Erythroblast (primary cell): ENCODE measurements around the gene DHRS3.

Source experiments
- GATA1 ChIP-seq: IDR thresholded peaks from 2 replicates; pipeline ENCODE4 v1.6.1; 2011; ENCODE audit warnings: low read depth, mild to moderate bottlenecking, control low read depth, low read length, moderate library complexity
- POLR2A ChIP-seq: IDR thresholded peaks from 2 replicates; pipeline ENCODE4 v1.6.1; 2011; ENCODE audit warnings: mild to moderate bottlenecking, low read length

DNA sequence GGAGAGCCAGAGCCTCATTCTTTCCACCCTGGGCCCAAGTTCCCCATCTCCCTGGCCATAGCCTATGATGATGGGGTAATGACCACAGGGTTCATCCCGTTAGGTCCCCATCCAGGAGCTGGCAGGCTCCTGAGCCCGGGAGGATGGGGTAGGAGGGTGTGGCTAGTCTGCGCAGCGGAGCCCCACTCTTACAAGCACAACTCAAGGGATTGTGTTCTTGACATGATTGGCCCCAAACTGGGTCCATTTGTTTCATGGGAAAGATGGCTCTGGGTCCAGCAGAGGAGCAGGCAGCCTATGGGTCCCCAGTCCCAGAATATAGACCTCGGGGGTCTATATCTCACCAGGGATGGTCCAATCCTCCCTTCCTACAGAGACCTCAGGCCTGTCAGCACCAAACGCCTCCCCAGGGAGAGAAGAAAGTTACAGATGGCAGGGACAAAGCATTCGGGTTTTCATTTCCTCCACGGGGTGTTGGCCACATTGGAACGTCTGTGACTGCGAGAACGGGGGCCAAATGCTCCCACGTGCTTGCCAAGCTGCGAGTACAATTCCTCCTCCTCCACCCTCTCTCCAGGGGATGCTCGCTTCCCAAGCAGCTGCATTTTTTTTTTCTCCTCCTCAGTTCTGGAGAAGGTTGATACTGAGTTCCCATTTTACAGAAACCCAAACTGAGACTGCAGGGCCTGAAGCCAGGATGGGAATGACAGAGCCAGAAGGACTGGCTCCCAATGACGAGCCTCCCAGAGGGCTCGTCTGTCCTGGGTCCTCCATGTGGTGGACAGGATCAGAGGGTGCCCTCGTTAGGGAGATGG lies 71.0 kb downstream of the DHRS3 start:
- no peak for TF ChIP-seq POLR2A
- no peak for TF ChIP-seq GATA1
